H9 (cell line): Measurements from ENCODE around the gene LRR1. TPM values are rescaled to one million over a fixed set of nuclear protein-coding genes. Genes with fewer than 3 reads are reported as not detected.

Experiments
- DNase-seq: peaks from one replicate; pipeline ENCODE4 v3.0.0-alpha.2; 2017
- H2AFZ ChIP-seq: one replicate; pipeline ENCODE4 v1.6.1; 2013; ENCODE audit warnings: mild to moderate bottlenecking, low read length, control low read depth, moderate library complexity
- H2AK5ac ChIP-seq: 2 replicates; pipeline ENCODE4 v1.6.1; 2013; ENCODE audit warnings: low read length, control low read depth, mixed read lengths; ENCODE audit not compliant: insufficient read length
- H2BK120ac ChIP-seq: one replicate; pipeline ENCODE4 v1.6.1; 2013; ENCODE audit warnings: low read depth, mild to moderate bottlenecking, low read length, control low read depth, inconsistent platforms; ENCODE audit not compliant: poor library complexity, severe bottlenecking
- H2BK12ac ChIP-seq: 2 replicates; pipeline ENCODE4 v1.6.1; 2013; ENCODE audit warnings: low read length, control low read depth, mixed read lengths, low read depth; ENCODE audit not compliant: insufficient read length
- H2BK15ac ChIP-seq: 2 replicates; pipeline ENCODE4 v1.6.1; 2013; ENCODE audit warnings: low read depth, low read length, control low read depth
- H2BK20ac ChIP-seq: one replicate; pipeline ENCODE4 v1.6.1; 2013; ENCODE audit warnings: low read depth, mild to moderate bottlenecking, low read length, control low read depth, inconsistent platforms; ENCODE audit not compliant: poor library complexity, severe bottlenecking
- H2BK5ac ChIP-seq: 2 replicates; pipeline ENCODE4 v1.6.1; 2013; ENCODE audit warnings: low read length, control low read depth, mixed read lengths; ENCODE audit not compliant: insufficient read length
- H3K14ac ChIP-seq: 2 replicates; pipeline ENCODE4 v1.6.1; 2013; ENCODE audit warnings: low read length, control low read depth; ENCODE audit not compliant: insufficient read depth
- H3K18ac ChIP-seq: 2 replicates; pipeline ENCODE4 v1.6.1; 2013; ENCODE audit warnings: low read depth, mild to moderate bottlenecking, mixed read lengths, low read length, control low read depth; ENCODE audit not compliant: insufficient read length
- H3K23ac ChIP-seq: 2 replicates; pipeline ENCODE4 v1.6.1; 2013; ENCODE audit warnings: low read length, control low read depth, mixed read lengths, low read depth; ENCODE audit not compliant: insufficient read length
- H3K23me2 ChIP-seq: 2 replicates; pipeline ENCODE4 v1.6.1; 2013; ENCODE audit warnings: low read depth, mild to moderate bottlenecking, mixed read lengths, low read length, control low read depth; ENCODE audit not compliant: insufficient read length, poor library complexity, severe bottlenecking
- H3K27ac ChIP-seq: 2 replicates; pipeline ENCODE4 v1.5.1; 2013; ENCODE audit warnings: low read length, control low read depth, mixed read lengths, low read depth; ENCODE audit not compliant: insufficient read length
- H3K27me3 ChIP-seq: 2 replicates; pipeline ENCODE4 v1.6.1; 2013; ENCODE audit warnings: low read length, control low read depth, inconsistent platforms; ENCODE audit not compliant: insufficient read depth
- H3K4ac ChIP-seq: 2 replicates; pipeline ENCODE4 v1.6.1; 2013; ENCODE audit warnings: low read depth, mild to moderate bottlenecking, control low read depth, inconsistent platforms, low read length, moderate library complexity
- H3K4me1 ChIP-seq: 2 replicates; pipeline ENCODE4 v1.6.1; 2013; ENCODE audit warnings: low read length, control low read depth, inconsistent platforms; ENCODE audit not compliant: insufficient read depth
- H3K4me2 ChIP-seq: 2 replicates; pipeline ENCODE4 v1.6.1; 2013; ENCODE audit warnings: low read length, control low read depth, mixed read lengths; ENCODE audit not compliant: insufficient read length, insufficient read depth
- H3K56ac ChIP-seq: 2 replicates; pipeline ENCODE4 v1.6.1; 2013; ENCODE audit warnings: low read depth, mild to moderate bottlenecking, mixed read lengths, low read length, control low read depth; ENCODE audit not compliant: insufficient read length
- H3K79me1 ChIP-seq: 2 replicates; pipeline ENCODE4 v1.6.1; 2013; ENCODE audit warnings: low read depth, mild to moderate bottlenecking, moderate library complexity, low read length, control low read depth, inconsistent platforms; ENCODE audit not compliant: insufficient read depth, poor library complexity, severe bottlenecking
- H3K79me2 ChIP-seq: 2 replicates; pipeline ENCODE4 v1.6.1; 2013; ENCODE audit warnings: low read length, control low read depth, inconsistent platforms; ENCODE audit not compliant: insufficient read depth
- H3K9ac ChIP-seq: 2 replicates; pipeline ENCODE4 v1.6.1; 2013; ENCODE audit warnings: low read length, control low read depth, mixed read lengths; ENCODE audit not compliant: insufficient read length; ENCODE audit errors: extremely low read depth
- H3K9me3 ChIP-seq: one replicate; pipeline ENCODE4 v1.6.1; 2013; ENCODE audit warnings: low read depth, low read length, inconsistent platforms; ENCODE audit not compliant: control insufficient read depth
- H3T11ph ChIP-seq: one replicate; pipeline ENCODE4 v1.6.1; 2013; ENCODE audit warnings: mild to moderate bottlenecking, low read length, control low read depth, inconsistent platforms
- H4K20me1 ChIP-seq: one replicate; pipeline ENCODE4 v1.6.1; 2013; ENCODE audit not compliant: control insufficient read depth, insufficient read length, insufficient read depth
- H4K5ac ChIP-seq: 2 replicates; pipeline ENCODE4 v1.6.1; 2013; ENCODE audit warnings: low read depth, mild to moderate bottlenecking, mixed read lengths, low read length, control low read depth; ENCODE audit not compliant: insufficient read length
- H4K8ac ChIP-seq: replicated peaks from 2 replicates; pipeline ENCODE4 v1.6.1; 2013; ENCODE audit warnings: low read length, control low read depth, mixed read lengths, low read depth; ENCODE audit not compliant: insufficient read length
- H4K91ac ChIP-seq: 2 replicates; pipeline ENCODE4 v1.6.1; 2013; ENCODE audit warnings: low read depth, mild to moderate bottlenecking, moderate library complexity, mixed read lengths, low read length, control low read depth; ENCODE audit not compliant: insufficient read length
- H3K27ac Mint-ChIP-seq, 3 experiments: 2 replicates in 2 of 3; 3 replicates in 1 of 3; pipeline ENCODE4 v1.8.0; 2020 to 2021; ENCODE audit warnings: mixed read lengths in 3 of 3, mild to moderate bottlenecking in 1 of 3, moderate library complexity in 1 of 3
- H3K27me3 Mint-ChIP-seq: 2 replicates; pipeline ENCODE4 v1.8.0; 2021; ENCODE audit warnings: low read depth, mild to moderate bottlenecking, moderate library complexity, mixed read lengths
- H3K36me3 Mint-ChIP-seq, 3 experiments: 2 replicates in 2 of 3; 3 replicates in 1 of 3; pipeline ENCODE4 v1.8.0; 2020 to 2021; ENCODE audit warnings: low read depth in 3 of 3, mixed read lengths in 3 of 3; ENCODE audit not compliant: insufficient read depth in 1 of 3
- H3K4me1 Mint-ChIP-seq, 2 experiments: 2 replicates each; pipeline ENCODE4 v1.8.0; 2020; ENCODE audit warnings: mixed read lengths in 2 of 2
- H3K4me3 Mint-ChIP-seq, 2 experiments: 2 replicates in 1 of 2; 3 replicates in 1 of 2; pipeline ENCODE4 v1.8.0; 2020 to 2021; ENCODE audit warnings: mild to moderate bottlenecking in 2 of 2, mixed read lengths in 2 of 2, moderate library complexity in 1 of 2
- H3K9me3 Mint-ChIP-seq, 2 experiments: 2 replicates in 1 of 2; 3 replicates in 1 of 2; pipeline ENCODE4 v1.8.0; 2020; ENCODE audit warnings: mild to moderate bottlenecking in 2 of 2, mixed read lengths in 2 of 2, moderate library complexity in 1 of 2
- WGBS: extraction: QIAGEN DNeasy Blood & Tissue Kit; methylation state at CpG from one replicate; pipeline ENCODE4 v1.1.7; 2013; ENCODE audit warnings: missing lambda C conversion rate, low lambda C conversion rate, mixed read lengths; ENCODE audit not compliant: insufficient read length; ENCODE audit errors: extremely low coverage; 5-methylcytosine and 5-hydroxymethylcytosine counted together
- total RNA-seq: library from RNA; stranded (reverse); gene quantifications from 2 replicates; pipeline ENCODE4 v1.2.1, GENCODE V29; 2021
- TF ChIP-seq, protein P1 (sequence below): fragments of 200-600 bp; sonication (generic); conservative IDR thresholded peaks from 3 replicates; pipeline ENCODE4 v1.8.0; 2021; ENCODE audit warnings: antibody characterized with exemption, mild to moderate bottlenecking

The LRR1 gene
- total RNA-seq, 1 experiment from 2014 or later = 38.6 TPM

DNA sequence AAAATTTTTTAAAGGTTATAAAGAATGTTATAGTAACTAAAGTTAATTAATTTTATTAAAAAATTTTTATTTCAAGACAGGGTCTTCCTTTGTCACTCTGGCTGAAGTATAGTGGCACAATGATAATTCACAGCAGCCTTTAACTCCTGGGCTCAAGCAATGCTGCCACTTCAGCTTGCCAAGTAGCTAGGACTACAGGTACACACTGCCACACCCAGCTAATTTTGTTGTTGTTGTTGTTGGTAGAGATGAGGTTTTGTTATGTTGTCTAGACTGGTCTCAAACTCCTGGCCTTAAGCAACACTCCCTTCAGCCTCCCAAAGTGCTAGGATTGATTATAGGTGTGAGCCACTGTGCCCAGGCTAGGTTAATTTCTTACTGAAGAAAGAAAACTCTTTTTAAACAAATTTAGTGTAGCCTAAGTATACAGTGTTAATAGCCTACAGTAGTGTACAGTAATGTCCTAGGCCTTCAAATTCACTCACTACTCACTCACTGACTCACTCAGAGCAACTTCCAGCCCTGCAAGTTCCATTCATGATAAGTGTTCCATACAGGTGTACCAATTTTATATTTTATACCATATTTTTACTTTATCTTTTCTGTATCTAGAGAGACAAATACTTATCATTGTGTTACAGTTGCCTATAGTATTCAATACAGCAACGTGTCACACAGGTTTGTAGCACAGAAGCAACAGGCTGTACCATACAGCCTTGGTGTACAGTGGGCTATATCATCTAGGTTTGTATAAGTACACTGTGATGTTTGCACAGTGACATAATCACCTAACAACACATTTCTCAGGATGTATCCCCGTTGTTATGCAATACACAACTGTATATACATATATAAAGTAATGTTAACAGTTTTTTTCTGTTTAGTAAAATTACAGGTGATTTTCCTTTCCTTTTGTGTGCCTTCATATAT lies 61.1 kb downstream of the LRR1 start:
- H3K27me3 Mint-ChIP-seq = no peaks in the 10 kb centered on the region
- TF ChIP-seq, protein P1, sequence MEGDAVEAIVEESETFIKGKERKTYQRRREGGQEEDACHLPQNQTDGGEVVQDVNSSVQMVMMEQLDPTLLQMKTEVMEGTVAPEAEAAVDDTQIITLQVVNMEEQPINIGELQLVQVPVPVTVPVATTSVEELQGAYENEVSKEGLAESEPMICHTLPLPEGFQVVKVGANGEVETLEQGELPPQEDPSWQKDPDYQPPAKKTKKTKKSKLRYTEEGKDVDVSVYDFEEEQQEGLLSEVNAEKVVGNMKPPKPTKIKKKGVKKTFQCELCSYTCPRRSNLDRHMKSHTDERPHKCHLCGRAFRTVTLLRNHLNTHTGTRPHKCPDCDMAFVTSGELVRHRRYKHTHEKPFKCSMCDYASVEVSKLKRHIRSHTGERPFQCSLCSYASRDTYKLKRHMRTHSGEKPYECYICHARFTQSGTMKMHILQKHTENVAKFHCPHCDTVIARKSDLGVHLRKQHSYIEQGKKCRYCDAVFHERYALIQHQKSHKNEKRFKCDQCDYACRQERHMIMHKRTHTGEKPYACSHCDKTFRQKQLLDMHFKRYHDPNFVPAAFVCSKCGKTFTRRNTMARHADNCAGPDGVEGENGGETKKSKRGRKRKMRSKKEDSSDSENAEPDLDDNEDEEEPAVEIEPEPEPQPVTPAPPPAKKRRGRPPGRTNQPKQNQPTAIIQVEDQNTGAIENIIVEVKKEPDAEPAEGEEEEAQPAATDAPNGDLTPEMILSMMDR = no peak

More for the DNA sequence above, 61.1 kb downstream of the LRR1 start:
- Histone ChIP-seq H2AK5ac (no peak overlapping the region), H3K23me2 (no peaks in the 10 kb centered on the region), H2AFZ (no peak overlapping the region), H2BK120ac (no peak overlapping the region), H4K5ac (no peak overlapping the region), H3K79me1 (no peaks in the 10 kb centered on the region), H3K4ac (no peak overlapping the region), H3K9ac (no peak overlapping the region), H4K91ac (no peak overlapping the region), H3K18ac (no peak overlapping the region), H3K14ac (no peak overlapping the region), H3K4me1 (no peaks in the 10 kb centered on the region), H2BK20ac (no peak overlapping the region), H3K79me2 (no peaks in the 10 kb centered on the region), H3T11ph (no peak overlapping the region), H3K4me2 (no peak overlapping the region), H2BK12ac (no peak overlapping the region), H3K27me3 (no peaks in the 10 kb centered on the region), H3K9me3 (no peaks in the 10 kb centered on the region), H3K27ac (no peak overlapping the region), H4K8ac (no peak overlapping the region), H3K23ac (no peak overlapping the region), H3K56ac (no peak overlapping the region), H2BK5ac (no peak overlapping the region), H4K20me1 (no peaks in the 10 kb centered on the region), H2BK15ac (no peak overlapping the region)
- no CpG with 5 or more reads among the region's 2 CpGs for WGBS
- DNase-seq = no peak
- Mint-ChIP-seq H3K36me3 (peaks cover 0 to 19% (median 5%) of the 10 kb centered on the region in 3 experiments; a peak in 3 of 7 replicates), H3K4me3 (no peak overlapping the region), H3K27ac (no peak overlapping the region; a peak in 1 of 7 replicates), H3K4me1 (no peaks in the 10 kb centered on the region), H3K9me3 (no peaks in the 10 kb centered on the region)

Other genes with a start within 250 kb of the LRR1 start
- 1,963 and 2,022 TPM in 2 replicates for gene RPS29, start 12.6 kb upstream of the LRR1 start, total RNA-seq
- 205 and 207 TPM in 2 replicates for gene RPL36AL, start 21.7 kb downstream of the LRR1 start, total RNA-seq
- 24.5 and 27.9 TPM in 2 replicates for gene MGAT2, start 21.9 kb downstream of the LRR1 start, total RNA-seq
- gene DNAAF2, start 36.3 kb downstream of the LRR1 start, total RNA-seq = 26.1 and 26.3 TPM in 2 replicates
- 24.1 and 25.7 TPM in 2 replicates for gene POLE2, start 89.3 kb downstream of the LRR1 start, total RNA-seq
- gene KLHDC1, start 94.2 kb downstream of the LRR1 start, total RNA-seq = not detected in 2 replicates
- 41.3 and 41.6 TPM in 2 replicates for gene KLHDC2, start 169.2 kb downstream of the LRR1 start, total RNA-seq